Testis (tissue), 2 donors: Measurements from ENCODE around the gene PLVAP.

Experiments used
- POLR2A ChIP-seq: fragments of 450-650 bp; IDR thresholded peaks from one replicate; pipeline ENCODE4 v1.6.1; 2017; ENCODE audit warnings: antibody characterized with exemption, mild to moderate bottlenecking, moderate library complexity
- TF ChIP-seq, protein P1 (sequence below), 3 experiments: fragments of 450-650 bp in 2 of 3; fragments of 200-600 bp in 1 of 3; sonication (generic) in 1 of 3; IDR thresholded peaks; one replicate each; pipeline ENCODE4 v1.5.1; 2016 to 2019; ENCODE audit warnings: antibody characterized with exemption in 3 of 3, mild to moderate bottlenecking in 2 of 3, moderate library complexity in 1 of 3

DNA sequence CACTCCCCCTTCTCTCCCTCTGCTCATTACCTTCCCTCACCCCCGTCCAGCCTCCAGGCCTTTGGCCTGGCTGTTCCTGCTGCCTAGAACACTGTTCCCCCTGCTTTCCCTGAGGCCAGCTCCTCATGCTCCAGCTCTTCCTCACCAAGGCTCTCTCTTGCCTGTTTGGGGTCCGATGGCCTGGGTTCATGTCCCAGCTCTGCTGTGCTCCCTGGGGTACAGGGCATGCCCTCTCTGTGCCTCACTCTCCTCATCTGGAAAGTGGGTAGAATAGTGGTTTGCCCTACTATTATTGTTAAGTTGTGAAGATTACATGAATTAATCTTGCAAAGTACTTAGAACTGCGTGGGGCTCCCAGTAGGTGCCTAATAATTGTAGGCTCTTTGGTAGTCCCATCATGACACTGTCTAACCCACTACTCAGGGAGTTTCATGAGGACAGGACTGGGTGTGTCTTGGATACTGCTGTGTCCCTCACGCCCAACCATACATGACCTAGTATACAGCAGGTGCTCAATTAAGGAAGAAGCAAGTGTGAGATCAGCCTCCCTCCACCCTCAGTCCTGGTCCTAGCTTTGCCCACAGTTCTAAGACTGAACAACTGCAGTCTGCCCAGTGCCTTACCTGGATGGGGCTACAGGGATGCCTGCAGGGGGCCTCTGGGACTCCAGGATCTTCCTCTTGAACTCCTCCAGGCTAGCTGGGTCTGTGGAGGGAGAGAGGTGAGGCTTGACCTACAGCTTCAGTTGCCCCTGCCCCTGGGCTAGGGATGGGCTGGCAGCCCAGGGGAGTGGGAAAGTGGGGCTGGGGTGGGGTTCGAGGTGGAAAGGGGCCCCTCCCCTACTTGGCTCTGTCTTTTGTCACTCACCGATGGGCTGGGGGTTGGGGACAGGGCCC, 17.0 kb downstream of the PLVAP start:
- TF ChIP-seq, protein P1, sequence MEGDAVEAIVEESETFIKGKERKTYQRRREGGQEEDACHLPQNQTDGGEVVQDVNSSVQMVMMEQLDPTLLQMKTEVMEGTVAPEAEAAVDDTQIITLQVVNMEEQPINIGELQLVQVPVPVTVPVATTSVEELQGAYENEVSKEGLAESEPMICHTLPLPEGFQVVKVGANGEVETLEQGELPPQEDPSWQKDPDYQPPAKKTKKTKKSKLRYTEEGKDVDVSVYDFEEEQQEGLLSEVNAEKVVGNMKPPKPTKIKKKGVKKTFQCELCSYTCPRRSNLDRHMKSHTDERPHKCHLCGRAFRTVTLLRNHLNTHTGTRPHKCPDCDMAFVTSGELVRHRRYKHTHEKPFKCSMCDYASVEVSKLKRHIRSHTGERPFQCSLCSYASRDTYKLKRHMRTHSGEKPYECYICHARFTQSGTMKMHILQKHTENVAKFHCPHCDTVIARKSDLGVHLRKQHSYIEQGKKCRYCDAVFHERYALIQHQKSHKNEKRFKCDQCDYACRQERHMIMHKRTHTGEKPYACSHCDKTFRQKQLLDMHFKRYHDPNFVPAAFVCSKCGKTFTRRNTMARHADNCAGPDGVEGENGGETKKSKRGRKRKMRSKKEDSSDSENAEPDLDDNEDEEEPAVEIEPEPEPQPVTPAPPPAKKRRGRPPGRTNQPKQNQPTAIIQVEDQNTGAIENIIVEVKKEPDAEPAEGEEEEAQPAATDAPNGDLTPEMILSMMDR (IDR thresholded peaks at IDR 0.05): no peak
- no peak for TF ChIP-seq POLR2A
